ENCODE results near the gene ATF7IP. TPM values are rescaled to one million over a fixed set of nuclear protein-coding genes. Genes with fewer than 3 reads are reported as not detected.
A peak's percentile ranks its signal among the peaks of the same experiment; 100 is the strongest.

Gene ATF7IP
- total RNA-seq, 2 experiments from 2014 or later = 55.6 to 66.0 TPM

GRCh38 chr12:14390870-14391530, 25.5 kb downstream of the ATF7IP start:
- peaks cover 56% of the 10 kb centered on the region for H3K36me3 ChIP-seq (ENCODE audit: insufficient read depth, low read length)
- CTCF ChIA-PET (ENCODE audit: unreplicated experiment) = no interaction called here
- POLR2A ChIA-PET = no interaction called here
- intact Hi-C loops (cut with micrococcal nuclease; ENCODE audit: unreplicated experiment) = no loop called here
- no TSS peak for BruUV-seq (replicated peaks)
- H3K27ac ChIP-seq (ENCODE audit: low read depth, low read length, poor library complexity, severe bottlenecking) = peak overlapping the region; percentile 64
- no peak for DNase-seq (ENCODE audit: low spot score)
- 0 out of 2 replicates have a peak overlapping the region, but pooled peaks have one; percentile 2 for H2AFZ ChIP-seq (ENCODE audit: low read length)
- no peaks in the 10 kb centered on the region; the same call in 1 of the 2 replicates for H3K9me3 ChIP-seq (ENCODE audit: low read length)
- peaks cover 99% of the 10 kb centered on the region for H3K79me2 ChIP-seq (ENCODE audit: insufficient read depth, low read depth, low read length)
- H3K9me2 ChIP-seq (ENCODE audit: insufficient read depth, low read length) = no peaks in the 10 kb centered on the region
- H3K4me3 ChIP-seq (ENCODE audit: low read depth, low read length, poor library complexity, severe bottlenecking) = peak overlapping the region; percentile 38
- no peak for TF ChIP-seq EZH2phosphoT487 (IDR thresholded peaks at IDR 0.05; ENCODE audit: borderline replicate concordance, low read depth, low read length)
- no peak for TF ChIP-seq CTCF (conservative IDR thresholded peaks at IDR 0.05; ENCODE audit: low read length)
- H3K4me2 ChIP-seq (ENCODE audit: low read length) = peak overlapping the region; percentile 67
- peaks cover 84% of the 10 kb centered on the region for H3K4me1 ChIP-seq (ENCODE audit: insufficient read depth, low read length, poor library complexity, severe bottlenecking)
- no peaks in the 10 kb centered on the region for H4K20me1 ChIP-seq (ENCODE audit: insufficient read depth, low read length)

GRCh38 chr12:14393751-14394150, 28.3 kb downstream of the ATF7IP start:
- peak overlapping the region; percentile 91 for H3K27ac ChIP-seq (ENCODE audit: low read depth, low read length, poor library complexity, severe bottlenecking)
- no TSS peak for BruUV-seq (replicated peaks)
- H4K20me1 ChIP-seq (ENCODE audit: insufficient read depth, low read length) = no peaks in the 10 kb centered on the region
- H3K4me2 ChIP-seq (ENCODE audit: low read length) = peak overlapping the region; percentile 72
- peaks cover 86% of the 10 kb centered on the region for H3K4me1 ChIP-seq (ENCODE audit: insufficient read depth, low read length, poor library complexity, severe bottlenecking)
- peak overlapping the region; percentile 51 for H3K4me3 ChIP-seq (ENCODE audit: low read depth, low read length, poor library complexity, severe bottlenecking)
- H3K36me3 ChIP-seq (ENCODE audit: insufficient read depth, low read length) = peaks cover 81% of the 10 kb centered on the region
- TF ChIP-seq EZH2phosphoT487 (IDR thresholded peaks at IDR 0.05; ENCODE audit: borderline replicate concordance, low read depth, low read length) (no peak), CTCF (conservative IDR thresholded peaks at IDR 0.05; ENCODE audit: low read length) (no peak)
- H2AFZ ChIP-seq (ENCODE audit: low read length) = no peak overlapping the region
- peaks cover 25% of the 10 kb centered on the region; the same call in 1 of the 2 replicates for H3K9me3 ChIP-seq (ENCODE audit: low read length)
- intact Hi-C loops (cut with micrococcal nuclease; ENCODE audit: unreplicated experiment) = loop anchor here (1.0 kb wide), 2 partner anchors 8 to 136 kb away; no protein-coding TSS in a partner anchor
- H3K79me2 ChIP-seq (ENCODE audit: insufficient read depth, low read depth, low read length) = peaks cover 99% of the 10 kb centered on the region
- ChIA-PET POLR2A (interaction anchor here (1.0 to 3.8 kb wide), 8 partner anchors 9 to 141 kb away, joined by 3 to 55 read pairs (median 5); no protein-coding TSS in a partner anchor), CTCF (ENCODE audit: unreplicated experiment) (interaction anchor here (1.4 kb wide), 1 partner anchor 136 kb away, joined by 4 read pairs; no protein-coding TSS in a partner anchor)
- no peaks in the 10 kb centered on the region for H3K9me2 ChIP-seq (ENCODE audit: insufficient read depth, low read length)
- DNase-seq (ENCODE audit: low spot score) = no peak
